Glomerular endothelial cell (primary cell): ENCODE data around the gene ZBTB18. TPM values are rescaled to one million over a fixed set of nuclear protein-coding genes. Genes with fewer than 3 reads are reported as not detected.
"Not testable (repeated sequence)": the region's sequence is repeated elsewhere in the genome, so short reads cannot be mapped to it uniquely, and the experiment has no call there.

Experiments used
- DNase-seq: peaks from one replicate; pipeline ENCODE4 v3.0.0-alpha.2; 2011; ENCODE audit warnings: low read depth, low spot score; ENCODE audit errors: extremely low read depth
- total RNA-seq: library from RNA; depleted of rRNA; stranded (reverse); fragments of >200 nt; gene quantifications from 2 replicates; pipeline ENCODE4 v1.2.3, GENCODE V29; 2015

ZBTB18 gene
- 20.2 and 25.0 TPM in 2 replicates for total RNA-seq

- DNase-seq = no peak
These were observed at the start of gene ZBTB18 for GRCh38 chr1:244050835-244051444. Gene ZBTB18, plus strand, starts transcription at chr1:244051283. Its CDS starts 149 bp downstream, at chr1:244051432.

GRCh38 chr1:244002721-244003120, 48.4 kb upstream of the ZBTB18 start:
- DNase-seq = no peak

- DNase-seq = no peak
These were observed 45.6 kb upstream of the ZBTB18 start for GRCh38 chr1:244005455-244005854.

GRCh38 chr1:244006381-244006901, 44.6 kb upstream of the ZBTB18 start:
- no peak for DNase-seq

- no peak for DNase-seq
These were observed 44.1 kb upstream of the ZBTB18 start for GRCh38 chr1:244006961-244007360.

GRCh38 chr1:244010191-244010590, 40.9 kb upstream of the ZBTB18 start:
- no peak for DNase-seq

- DNase-seq = no peak
These were observed 40.4 kb upstream of the ZBTB18 start for GRCh38 chr1:244010703-244011123.

- no peak for DNase-seq
These were observed 39.8 kb upstream of the ZBTB18 start for GRCh38 chr1:244011271-244011670.

GRCh38 chr1:244011786-244012185, 39.3 kb upstream of the ZBTB18 start:
- no peak for DNase-seq

GRCh38 chr1:244012202-244012601, 38.9 kb upstream of the ZBTB18 start:
- no peak for DNase-seq

GRCh38 chr1:244013100-244013499, 38.0 kb upstream of the ZBTB18 start:
- no peak for DNase-seq

- not testable (repeated sequence) for DNase-seq
These were observed 36.2 kb upstream of the ZBTB18 start for GRCh38 chr1:244014862-244015261.

- DNase-seq = no peak
These were observed 31.0 kb upstream of the ZBTB18 start for GRCh38 chr1:244019982-244020485.

- no peak for DNase-seq
These were observed 29.7 kb upstream of the ZBTB18 start for GRCh38 chr1:244021427-244021826.

- DNase-seq = no peak
These were observed 28.8 kb upstream of the ZBTB18 start for GRCh38 chr1:244022311-244022710.

- DNase-seq = no peak
These were observed 28.1 kb upstream of the ZBTB18 start for GRCh38 chr1:244022864-244023440.

- DNase-seq = no peak
These were observed 23.5 kb upstream of the ZBTB18 start for GRCh38 chr1:244027491-244028145.

GRCh38 chr1:244028701-244029100, 22.4 kb upstream of the ZBTB18 start:
- DNase-seq = no peak

- no peak for DNase-seq
These were observed 22.0 kb upstream of the ZBTB18 start for GRCh38 chr1:244029124-244029523.

- no peak for DNase-seq
These were observed 20.5 kb upstream of the ZBTB18 start for GRCh38 chr1:244030481-244031040.

- DNase-seq = no peak
These were observed 15.7 kb upstream of the ZBTB18 start for GRCh38 chr1:244035358-244035757.
